Sigmoid colon (tissue), 7 donors: ENCODE measurements around the gene AHNAK2. TPM values are rescaled to one million over a fixed set of nuclear protein-coding genes. Genes with fewer than 3 reads are reported as not detected.

Source experiments
- DNase-seq: peaks from one replicate; pipeline ENCODE4 v3.0.0-alpha.2; 2019
- H3K27ac ChIP-seq, 4 donors: fragments of 200-600 bp; sonication (generic); one replicate each; pipeline ENCODE4 v1.5.1; 2016 to 2019; ENCODE audit warnings: mild to moderate bottlenecking in 1 of 4
- H3K27me3 ChIP-seq, 3 donors: fragments of 200-600 bp; sonication (generic); one replicate each; pipeline ENCODE4 v1.5.1; 2019; ENCODE audit warnings: mild to moderate bottlenecking in 1 of 3
- H3K36me3 ChIP-seq, 4 donors: fragments of 200-600 bp; sonication (generic); one replicate each; pipeline ENCODE4 v1.5.1; 2016 to 2019
- H3K4me1 ChIP-seq, 4 donors: fragments of 200-600 bp; sonication (generic); one replicate each; pipeline ENCODE4 v1.5.1; 2017 to 2019
- H3K4me3 ChIP-seq, 4 donors: fragments of 200-600 bp; sonication (generic); one replicate each; pipeline ENCODE4 v1.5.1; 2017 to 2019; ENCODE audit warnings: mild to moderate bottlenecking in 2 of 4, moderate library complexity in 1 of 4
- H3K9me3 ChIP-seq, 4 donors: fragments of 200-600 bp in 3 of 4; sonication (generic) in 3 of 4; one replicate each; pipeline versions ENCODE4 v1.5.1 to v1.6.1; 2013 to 2019
- EP300 ChIP-seq, 4 donors: sonication (generic); formaldehyde crosslinking; IDR thresholded peaks; one replicate each; pipeline ENCODE4 v1.6.1; 2017; ENCODE audit warnings: antibody characterized with exemption in 4 of 4
- POLR2A ChIP-seq, 2 donors: fragments of 450-650 bp; IDR thresholded peaks; one replicate each; pipeline ENCODE4 v1.6.1; 2016; ENCODE audit warnings: antibody characterized with exemption in 2 of 2, mild to moderate bottlenecking in 2 of 2, moderate library complexity in 2 of 2
- POLR2AphosphoS5 ChIP-seq, 4 donors: sonication (generic); formaldehyde crosslinking; IDR thresholded peaks; one replicate each; pipeline ENCODE4 v1.6.1; 2017; ENCODE audit warnings: antibody characterized with exemption in 4 of 4
- WGBS, 2 donors: extraction: QIAGEN DNeasy Blood & Tissue Kit; methylation state at CpG; one replicate each; pipeline ENCODE4 v1.1.7; 2013; 5-methylcytosine and 5-hydroxymethylcytosine counted together
- intact Hi-C: fragments of 100-400 bp; cut with DNase I; formaldehyde crosslinking; loops from one replicate; pipeline ENCODE4 v1.15.1; 2023
- polyA plus RNA-seq, 3 donors: library from polyadenylated mRNA; stranded (reverse); fragments of 200-250 nt; gene quantifications; one replicate each; pipeline ENCODE4 v1.2.3, GENCODE V29; 2013
- total RNA-seq, 4 donors: library from RNA; depleted of rRNA; stranded (reverse); fragments of >200 nt; gene quantifications; one replicate each; pipeline ENCODE4 v1.1.0, GENCODE V29; 2016
- TF ChIP-seq, protein P1 (sequence below), 4 experiments: fragments of 450-650 bp in 3 of 4; fragments of 200-600 bp in 1 of 4; IDR thresholded peaks; one replicate each; pipeline ENCODE4 v1.5.1; 2016 to 2019; ENCODE audit warnings: antibody characterized with exemption in 4 of 4, mild to moderate bottlenecking in 3 of 4, moderate library complexity in 2 of 4
- donor health status: healthy with polysubstance abuse.
- donor health status: Bipolar disorder and iron deficiency.
- donor health status: healthy.

Gene AHNAK2
- total and polyA plus RNA-seq, 7 donors, result 0.23 to 218 (median 81.9) TPM

DNA sequence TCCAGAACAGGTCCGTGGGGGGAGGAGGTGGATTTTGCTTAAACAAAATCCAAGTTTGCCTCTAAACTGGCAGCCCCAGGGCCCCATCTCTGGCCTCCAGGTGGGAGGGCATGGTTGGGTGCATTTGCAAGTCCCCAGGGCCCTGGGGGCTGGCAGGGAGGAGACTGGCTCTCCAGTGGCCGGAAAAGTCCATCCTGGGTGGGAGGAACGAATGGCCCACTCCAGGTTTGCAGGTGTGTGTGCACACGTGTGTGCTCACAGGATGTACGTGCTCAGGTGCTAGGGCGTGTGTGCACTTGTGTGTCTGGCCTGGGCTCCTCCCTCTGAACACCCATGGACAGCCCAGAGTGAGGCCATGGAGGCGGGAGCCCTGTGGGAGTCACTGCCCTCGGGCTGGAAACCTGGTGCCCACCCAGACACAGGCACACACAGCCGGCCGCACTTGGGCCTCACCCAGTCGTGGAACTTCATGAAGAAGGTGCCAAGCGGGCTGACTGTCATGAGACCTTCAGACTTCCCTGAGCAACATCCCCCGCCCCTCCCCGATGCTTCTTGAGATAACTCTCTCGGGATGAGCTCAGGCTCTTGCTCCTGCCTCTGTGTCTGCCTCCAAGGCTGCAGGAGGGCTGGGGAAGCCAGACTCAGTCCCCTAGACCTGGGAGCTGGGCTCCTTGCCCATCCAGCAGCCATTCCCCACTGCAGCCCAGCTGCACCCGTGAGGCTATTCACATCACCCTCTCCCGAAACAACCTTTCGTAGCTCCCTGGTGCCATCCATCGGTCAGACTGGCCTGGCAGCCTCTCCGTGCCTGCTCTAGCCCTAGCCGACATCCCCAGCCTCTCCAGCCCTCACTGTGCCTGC, 9.4 kb downstream of the AHNAK2 start:
- H3K27ac ChIP-seq, result peak overlapping the region; percentile 90 to 97 (median 96)
- H3K4me3 ChIP-seq, result peak overlapping the region; percentile 49 to 64 (median 56)
- H3K9me3 ChIP-seq, result no peaks in the 10 kb centered on the region
- intact Hi-C loops, result loop anchor here (1.0 kb wide), 1 partner anchor 53 kb away; the partner anchor contains the start of gene CDCA4
- peak; percentile 88 for DNase-seq
- no peaks in the 10 kb centered on the region for H3K27me3 ChIP-seq
- H3K36me3 ChIP-seq, result no peaks in the 10 kb centered on the region
- WGBS, 2 donors, result 33 to 58% methylated on average over 21 of the region's 21 CpGs
- TF ChIP-seq POLR2AphosphoS5 (IDR thresholded peaks at IDR 0.05), result peak in 2 of 4 donors; percentile 17 to 19
- no peak for TF ChIP-seq EP300 (IDR thresholded peaks at IDR 0.05)
- TF ChIP-seq POLR2A (IDR thresholded peaks at IDR 0.05), result no peak
- TF ChIP-seq, protein P1, sequence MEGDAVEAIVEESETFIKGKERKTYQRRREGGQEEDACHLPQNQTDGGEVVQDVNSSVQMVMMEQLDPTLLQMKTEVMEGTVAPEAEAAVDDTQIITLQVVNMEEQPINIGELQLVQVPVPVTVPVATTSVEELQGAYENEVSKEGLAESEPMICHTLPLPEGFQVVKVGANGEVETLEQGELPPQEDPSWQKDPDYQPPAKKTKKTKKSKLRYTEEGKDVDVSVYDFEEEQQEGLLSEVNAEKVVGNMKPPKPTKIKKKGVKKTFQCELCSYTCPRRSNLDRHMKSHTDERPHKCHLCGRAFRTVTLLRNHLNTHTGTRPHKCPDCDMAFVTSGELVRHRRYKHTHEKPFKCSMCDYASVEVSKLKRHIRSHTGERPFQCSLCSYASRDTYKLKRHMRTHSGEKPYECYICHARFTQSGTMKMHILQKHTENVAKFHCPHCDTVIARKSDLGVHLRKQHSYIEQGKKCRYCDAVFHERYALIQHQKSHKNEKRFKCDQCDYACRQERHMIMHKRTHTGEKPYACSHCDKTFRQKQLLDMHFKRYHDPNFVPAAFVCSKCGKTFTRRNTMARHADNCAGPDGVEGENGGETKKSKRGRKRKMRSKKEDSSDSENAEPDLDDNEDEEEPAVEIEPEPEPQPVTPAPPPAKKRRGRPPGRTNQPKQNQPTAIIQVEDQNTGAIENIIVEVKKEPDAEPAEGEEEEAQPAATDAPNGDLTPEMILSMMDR (IDR thresholded peaks at IDR 0.05), result peak in 1 of 4 experiments; percentile 23
- peaks cover 0 to 82% (median 80%) of the 10 kb centered on the region in 4 donors for H3K4me1 ChIP-seq

DNA sequence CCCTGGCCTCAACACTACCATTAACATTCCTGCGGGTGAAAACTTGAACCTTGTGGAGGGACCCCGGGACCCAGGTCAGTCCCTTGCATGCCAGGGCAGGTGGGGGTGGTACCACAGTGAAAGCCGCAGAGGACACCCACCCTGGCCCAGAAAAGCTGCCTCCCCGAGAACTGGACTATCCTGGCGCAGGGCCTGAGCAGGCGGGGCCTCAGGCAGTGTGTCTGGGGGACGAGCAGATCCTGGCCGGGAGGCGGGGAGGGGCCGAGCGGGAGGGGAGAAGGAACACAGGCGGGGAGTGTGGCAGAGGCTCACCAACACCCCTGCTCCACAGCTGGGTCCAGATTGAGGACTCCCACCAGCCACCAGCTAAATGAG, 10.0 kb downstream of the AHNAK2 start:
- WGBS, 2 donors, result 6 to 15% methylated on average over 12 of the region's 12 CpGs
- Histone ChIP-seq H3K27ac (peak overlapping the region; percentile 90 to 97 (median 96)), H3K9me3 (no peaks in the 10 kb centered on the region), H3K4me3 (peak overlapping the region; percentile 49 to 64 (median 56)), H3K27me3 (no peaks in the 10 kb centered on the region), H3K36me3 (no peaks in the 10 kb centered on the region), H3K4me1 (peaks cover 0 to 76% (median 73%) of the 10 kb centered on the region in 4 donors)
- TF ChIP-seq POLR2A (IDR thresholded peaks at IDR 0.05), result peak; percentile 45 to 52
- TF ChIP-seq POLR2AphosphoS5 (IDR thresholded peaks at IDR 0.05), result peak; percentile 61 to 84 (median 71)
- no peak for TF ChIP-seq EP300 (IDR thresholded peaks at IDR 0.05)
- TF ChIP-seq, protein P1 (IDR thresholded peaks at IDR 0.05), result no peak
- intact Hi-C loops, result loop anchor here (1.0 kb wide), 1 partner anchor 53 kb away; the partner anchor contains the start of gene CDCA4
- DNase-seq, result peak; percentile 96

DNA sequence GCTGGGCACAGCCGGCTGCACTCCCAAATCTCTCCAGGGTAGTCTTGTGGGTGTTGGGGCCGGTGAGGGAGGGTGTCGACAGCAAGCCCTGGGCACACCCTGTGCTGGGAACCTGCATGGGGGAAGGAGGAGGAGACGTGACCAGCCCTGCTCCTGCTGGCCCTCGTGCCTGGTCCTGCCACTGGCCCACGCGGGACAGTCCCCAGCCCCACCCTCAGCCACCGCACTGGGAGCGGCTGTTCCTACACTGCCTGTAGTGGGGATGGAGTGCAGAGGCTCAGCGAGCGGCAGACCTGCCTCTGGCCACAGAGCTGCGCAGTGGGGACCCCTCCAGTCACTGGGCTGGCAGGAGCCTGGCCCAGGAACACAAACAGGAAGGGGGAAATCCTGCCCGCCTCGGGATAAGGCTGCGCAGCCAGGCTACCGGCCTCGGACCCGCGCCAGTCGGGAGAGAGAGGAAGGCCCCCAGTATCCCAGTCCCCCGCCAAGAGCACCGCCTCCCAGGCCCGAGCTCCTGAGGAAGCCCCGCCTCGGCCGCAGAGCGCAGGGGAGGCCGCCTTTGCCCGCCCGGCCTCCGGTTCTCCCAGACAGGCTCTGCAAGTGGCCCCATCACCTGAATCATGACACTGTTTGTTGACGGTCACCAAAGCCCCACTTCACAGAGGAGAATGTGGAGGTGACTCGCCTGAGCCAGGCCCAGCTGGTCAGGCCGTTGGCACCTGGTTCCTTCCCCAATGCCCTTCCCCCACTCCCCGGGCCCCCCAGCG, 10.6 kb downstream of the AHNAK2 start:
- peaks cover 0 to 71% (median 69%) of the 10 kb centered on the region in 4 donors for H3K4me1 ChIP-seq
- DNase-seq, result peak; percentile 86
- intact Hi-C loops, result loop anchor here (1.0 kb wide), 2 partner anchors 34 to 54 kb away; partner anchors contain the start of gene CDCA4

GRCh38 chr14:104966981-104967385, 11.2 kb downstream of the AHNAK2 start:
- peak overlapping the region; percentile 49 to 64 (median 56) for H3K4me3 ChIP-seq
- DNase-seq, result no peak
- H3K4me1 ChIP-seq, result peaks cover 0 to 66% (median 63%) of the 10 kb centered on the region in 4 donors
- H3K9me3 ChIP-seq, result no peaks in the 10 kb centered on the region
- H3K27ac ChIP-seq, result peak overlapping the region; percentile 90 to 97 (median 96)
- H3K27me3 ChIP-seq, result no peaks in the 10 kb centered on the region
- WGBS, 2 donors, result 15 to 41% methylated on average over 8 of the region's 8 CpGs
- H3K36me3 ChIP-seq, result no peaks in the 10 kb centered on the region
- TF ChIP-seq, protein P1 (IDR thresholded peaks at IDR 0.05), result no peak
- no peak for TF ChIP-seq POLR2A (IDR thresholded peaks at IDR 0.05)
- TF ChIP-seq EP300 (IDR thresholded peaks at IDR 0.05), result no peak
- no peak for TF ChIP-seq POLR2AphosphoS5 (IDR thresholded peaks at IDR 0.05)
- intact Hi-C loops, result loop anchor here (1.0 kb wide), 1 partner anchor 34 kb away; no protein-coding TSS in a partner anchor

More for the DNA sequence above, 10.6 kb downstream of the AHNAK2 start:
- Histone ChIP-seq H3K36me3 (no peaks in the 10 kb centered on the region), H3K9me3 (no peaks in the 10 kb centered on the region), H3K27ac (peak overlapping the region; percentile 90 to 97 (median 96)), H3K4me3 (peak overlapping the region; percentile 49 to 64 (median 56)), H3K27me3 (no peaks in the 10 kb centered on the region)
- TF ChIP-seq EP300 (IDR thresholded peaks at IDR 0.05) (no peak), POLR2A (IDR thresholded peaks at IDR 0.05) (no peak), POLR2AphosphoS5 (IDR thresholded peaks at IDR 0.05) (peak in 3 of 4 donors; percentile 34 to 55 (median 43))
- TF ChIP-seq, protein P1 (IDR thresholded peaks at IDR 0.05), result no peak
- WGBS, 2 donors, result 2 to 4% methylated on average over 36 of the region's 36 CpGs
